HG03280 (cell line): Measurements from ENCODE around the gene TBC1D7.

Experiments used
- ATAC-seq: cut with Tn5 transposase; IDR thresholded peaks from one replicate; pipeline ENCODE4 v1.9.1; 2021; ENCODE audit warnings: mild to moderate bottlenecking, moderate library complexity; ENCODE audit not compliant: unreplicated experiment

TBC1D7 gene

GRCh38 chr6:13328076-13328874, at the start of gene TBC1D7:
Gene TBC1D7, minus strand, starts transcription at chr6:13328537. Its CDS starts 1,639 bp downstream, at chr6:13326898.
- peak; percentile 91 for ATAC-seq

GRCh38 chr6:13377054-13377758, 48.9 kb upstream of the TBC1D7 start:
- ATAC-seq, result no peak

- ATAC-seq, result peak; percentile 52
Measured at GRCh38 chr6:13375360-13375878, 47.1 kb upstream of the TBC1D7 start.

- no peak for ATAC-seq
Measured at GRCh38 chr6:13373919-13374318, 45.6 kb upstream of the TBC1D7 start.

- ATAC-seq, result no peak
Measured at GRCh38 chr6:13373488-13373886, 45.1 kb upstream of the TBC1D7 start.

- no peak for ATAC-seq
Measured at GRCh38 chr6:13372688-13373487, 44.6 kb upstream of the TBC1D7 start.

- ATAC-seq, result no peak
Measured at GRCh38 chr6:13372076-13372475, 43.7 kb upstream of the TBC1D7 start.

GRCh38 chr6:13371421-13372072, 43.2 kb upstream of the TBC1D7 start:
- no peak for ATAC-seq

GRCh38 chr6:13370623-13371022, 42.3 kb upstream of the TBC1D7 start:
- ATAC-seq, result no peak

GRCh38 chr6:13369591-13369990, 41.3 kb upstream of the TBC1D7 start:
- ATAC-seq, result no peak

- ATAC-seq, result no peak
Measured at GRCh38 chr6:13368731-13369115, 40.4 kb upstream of the TBC1D7 start.

GRCh38 chr6:13368079-13368730, 39.9 kb upstream of the TBC1D7 start:
- ATAC-seq, result no peak

- ATAC-seq, result no peak
Measured at GRCh38 chr6:13367396-13367795, 39.1 kb upstream of the TBC1D7 start.

- no peak for ATAC-seq
Measured at GRCh38 chr6:13365320-13365719, 37.0 kb upstream of the TBC1D7 start.

GRCh38 chr6:13364842-13365241, 36.5 kb upstream of the TBC1D7 start:
- no peak for ATAC-seq

- ATAC-seq, result no peak
Measured at GRCh38 chr6:13362412-13362811, 34.1 kb upstream of the TBC1D7 start.

- ATAC-seq, result no peak
Measured at GRCh38 chr6:13360671-13361540, 32.6 kb upstream of the TBC1D7 start.

- no peak for ATAC-seq
Measured at GRCh38 chr6:13359287-13359686, 30.9 kb upstream of the TBC1D7 start.

- ATAC-seq, result no peak
Measured at GRCh38 chr6:13358511-13358910, 30.2 kb upstream of the TBC1D7 start.
